ENCODE results near the gene AZI2. TPM values are rescaled to one million over a fixed set of nuclear protein-coding genes. Genes with fewer than 3 reads are reported as not detected.

AZI2 gene
- total and polyA plus RNA-seq, 10 of the 15 experiments (the other 5 are each of a cell fraction or from before 2014, with no cell fraction given) = 19.9 to 91.7 (median 35.5) TPM

GRCh38 chr3:28326458-28326926, 22.1 kb downstream of the AZI2 start (continued):
- TF ChIP-seq, protein P1, sequence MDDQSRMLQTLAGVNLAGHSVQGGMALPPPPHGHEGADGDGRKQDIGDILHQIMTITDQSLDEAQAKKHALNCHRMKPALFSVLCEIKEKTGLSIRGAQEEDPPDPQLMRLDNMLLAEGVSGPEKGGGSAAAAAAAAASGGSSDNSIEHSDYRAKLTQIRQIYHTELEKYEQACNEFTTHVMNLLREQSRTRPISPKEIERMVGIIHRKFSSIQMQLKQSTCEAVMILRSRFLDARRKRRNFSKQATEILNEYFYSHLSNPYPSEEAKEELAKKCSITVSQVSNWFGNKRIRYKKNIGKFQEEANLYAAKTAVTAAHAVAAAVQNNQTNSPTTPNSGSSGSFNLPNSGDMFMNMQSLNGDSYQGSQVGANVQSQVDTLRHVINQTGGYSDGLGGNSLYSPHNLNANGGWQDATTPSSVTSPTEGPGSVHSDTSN (IDR thresholded peaks at IDR 0.05; ENCODE audit: insufficient replicate concordance, low read depth, low read length) = peak; percentile 11
- no peak for TF ChIP-seq JUND (IDR thresholded peaks at IDR 0.05; ENCODE audit: low read depth, low read length)
- TF ChIP-seq, protein P2, sequence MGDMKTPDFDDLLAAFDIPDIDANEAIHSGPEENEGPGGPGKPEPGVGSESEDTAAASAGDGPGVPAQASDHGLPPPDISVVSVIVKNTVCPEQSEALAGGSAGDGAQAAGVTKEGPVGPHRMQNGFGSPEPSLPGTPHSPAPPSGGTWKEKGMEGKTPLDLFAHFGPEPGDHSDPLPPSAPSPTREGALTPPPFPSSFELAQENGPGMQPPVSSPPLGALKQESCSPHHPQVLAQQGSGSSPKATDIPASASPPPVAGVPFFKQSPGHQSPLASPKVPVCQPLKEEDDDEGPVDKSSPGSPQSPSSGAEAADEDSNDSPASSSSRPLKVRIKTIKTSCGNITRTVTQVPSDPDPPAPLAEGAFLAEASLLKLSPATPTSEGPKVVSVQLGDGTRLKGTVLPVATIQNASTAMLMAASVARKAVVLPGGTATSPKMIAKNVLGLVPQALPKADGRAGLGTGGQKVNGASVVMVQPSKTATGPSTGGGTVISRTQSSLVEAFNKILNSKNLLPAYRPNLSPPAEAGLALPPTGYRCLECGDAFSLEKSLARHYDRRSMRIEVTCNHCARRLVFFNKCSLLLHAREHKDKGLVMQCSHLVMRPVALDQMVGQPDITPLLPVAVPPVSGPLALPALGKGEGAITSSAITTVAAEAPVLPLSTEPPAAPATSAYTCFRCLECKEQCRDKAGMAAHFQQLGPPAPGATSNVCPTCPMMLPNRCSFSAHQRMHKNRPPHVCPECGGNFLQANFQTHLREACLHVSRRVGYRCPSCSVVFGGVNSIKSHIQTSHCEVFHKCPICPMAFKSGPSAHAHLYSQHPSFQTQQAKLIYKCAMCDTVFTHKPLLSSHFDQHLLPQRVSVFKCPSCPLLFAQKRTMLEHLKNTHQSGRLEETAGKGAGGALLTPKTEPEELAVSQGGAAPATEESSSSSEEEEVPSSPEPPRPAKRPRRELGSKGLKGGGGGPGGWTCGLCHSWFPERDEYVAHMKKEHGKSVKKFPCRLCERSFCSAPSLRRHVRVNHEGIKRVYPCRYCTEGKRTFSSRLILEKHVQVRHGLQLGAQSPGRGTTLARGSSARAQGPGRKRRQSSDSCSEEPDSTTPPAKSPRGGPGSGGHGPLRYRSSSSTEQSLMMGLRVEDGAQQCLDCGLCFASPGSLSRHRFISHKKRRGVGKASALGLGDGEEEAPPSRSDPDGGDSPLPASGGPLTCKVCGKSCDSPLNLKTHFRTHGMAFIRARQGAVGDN (IDR thresholded peaks at IDR 0.05) = peak; percentile 55; the same call in 1 of the 2 replicates
- peak; percentile 75 for TF ChIP-seq MEF2B (IDR thresholded peaks at IDR 0.05; ENCODE audit: partially characterized antibody, poor library complexity, severe bottlenecking)
- TF ChIP-seq, protein P3, sequence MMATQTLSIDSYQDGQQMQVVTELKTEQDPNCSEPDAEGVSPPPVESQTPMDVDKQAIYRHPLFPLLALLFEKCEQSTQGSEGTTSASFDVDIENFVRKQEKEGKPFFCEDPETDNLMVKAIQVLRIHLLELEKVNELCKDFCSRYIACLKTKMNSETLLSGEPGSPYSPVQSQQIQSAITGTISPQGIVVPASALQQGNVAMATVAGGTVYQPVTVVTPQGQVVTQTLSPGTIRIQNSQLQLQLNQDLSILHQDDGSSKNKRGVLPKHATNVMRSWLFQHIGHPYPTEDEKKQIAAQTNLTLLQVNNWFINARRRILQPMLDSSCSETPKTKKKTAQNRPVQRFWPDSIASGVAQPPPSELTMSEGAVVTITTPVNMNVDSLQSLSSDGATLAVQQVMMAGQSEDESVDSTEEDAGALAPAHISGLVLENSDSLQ (IDR thresholded peaks at IDR 0.05) = peak; percentile 78; the same call in 1 of the 2 replicates
- peak; percentile 95 for TF ChIP-seq ZNF384 (IDR thresholded peaks at IDR 0.05; ENCODE audit: borderline replicate concordance, low read depth, low read length)
- peak; percentile 98 for TF ChIP-seq NR2F1 (conservative IDR thresholded peaks at IDR 0.05)
- TF ChIP-seq ATF7 (IDR thresholded peaks at IDR 0.05; ENCODE audit: low read depth) = peak; percentile 88
- TF ChIP-seq HDGF (IDR thresholded peaks at IDR 0.05) = peak; percentile 47; the same call in 1 of the 2 replicates
- peak; percentile 90 for TF ChIP-seq NBN (IDR thresholded peaks at IDR 0.05)
- peak; percentile 86 to 89; a peak in 2 of 4 replicates for TF ChIP-seq IKZF2 (IDR thresholded peaks at IDR 0.05)
- peak; percentile 82 for TF ChIP-seq RELB (IDR thresholded peaks at IDR 0.05; ENCODE audit: low read depth)
- peak; percentile 81 for TF ChIP-seq SKIL (IDR thresholded peaks at IDR 0.05; ENCODE audit: low read depth, poor library complexity, severe bottlenecking)
- peak; percentile 65 for TF ChIP-seq RUNX3 (IDR thresholded peaks at IDR 0.05; ENCODE audit: low read length)
- peak; percentile 95 for TF ChIP-seq MTA2 (IDR thresholded peaks at IDR 0.05; ENCODE audit: low read depth)
- TF ChIP-seq ZNF24 (IDR thresholded peaks at IDR 0.05) = 0 out of 2 replicates have a peak, but pooled peaks have one; percentile 31
- TF ChIP-seq TAF1 (IDR thresholded peaks at IDR 0.05; ENCODE audit: borderline replicate concordance, low read depth, low read length) = no peak
- TF ChIP-seq NFYA (IDR thresholded peaks at IDR 0.05; ENCODE audit: borderline replicate concordance, low read depth, low read length) = no peak
- TF ChIP-seq BMI1 (IDR thresholded peaks at IDR 0.05; ENCODE audit: borderline replicate concordance) = peak; percentile 81; the same call in 1 of the 2 replicates

All from GM12878 (cell line).